GM12801 (cell line): Measurements from ENCODE around the gene PNO1.

ENCODE experiments used
- CTCF ChIP-seq: IDR thresholded peaks from one replicate; pipeline ENCODE4 v1.5.1; 2011; ENCODE audit warnings: control low read depth; ENCODE audit not compliant: insufficient read length; ENCODE audit errors: extremely low read depth

Gene PNO1

DNA sequence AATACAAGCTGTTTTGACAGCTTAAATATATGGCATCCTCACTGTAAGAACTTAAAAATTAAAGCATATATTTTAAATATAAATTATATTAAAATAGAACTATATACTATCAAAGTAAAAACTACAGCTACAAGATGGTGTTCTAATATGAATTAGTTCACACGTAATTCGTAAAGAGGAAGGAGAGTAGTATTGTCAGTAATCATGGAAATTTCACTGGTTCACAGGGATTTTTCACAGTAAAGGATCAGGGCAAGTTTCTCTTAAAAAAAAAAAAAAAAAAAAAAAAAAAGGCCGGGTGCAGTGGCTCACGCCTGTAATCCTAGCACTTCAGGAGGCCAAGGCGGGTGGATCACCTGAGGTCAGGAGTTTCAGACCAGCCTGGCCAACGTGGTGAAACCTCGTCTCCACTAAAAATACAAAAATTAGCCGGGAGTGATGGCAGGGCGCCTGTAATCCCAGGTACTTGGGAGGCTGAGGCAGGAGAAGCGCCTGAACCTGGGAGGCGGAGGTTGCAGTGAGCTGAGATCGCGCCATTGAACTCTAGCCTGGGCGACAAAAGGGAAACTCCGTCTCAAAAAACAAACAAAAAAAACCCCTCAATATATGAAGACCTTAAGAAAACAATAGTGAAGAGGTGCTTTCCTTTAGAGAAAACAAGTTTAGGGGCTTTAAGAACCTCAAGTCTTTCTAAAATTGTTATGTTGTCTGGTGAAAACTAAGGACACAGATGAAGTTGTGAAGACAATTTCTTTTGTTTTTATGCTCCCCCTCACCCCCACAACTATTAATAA, 32.5 kb downstream of the PNO1 start:
- TF ChIP-seq CTCF: no peak

DNA sequence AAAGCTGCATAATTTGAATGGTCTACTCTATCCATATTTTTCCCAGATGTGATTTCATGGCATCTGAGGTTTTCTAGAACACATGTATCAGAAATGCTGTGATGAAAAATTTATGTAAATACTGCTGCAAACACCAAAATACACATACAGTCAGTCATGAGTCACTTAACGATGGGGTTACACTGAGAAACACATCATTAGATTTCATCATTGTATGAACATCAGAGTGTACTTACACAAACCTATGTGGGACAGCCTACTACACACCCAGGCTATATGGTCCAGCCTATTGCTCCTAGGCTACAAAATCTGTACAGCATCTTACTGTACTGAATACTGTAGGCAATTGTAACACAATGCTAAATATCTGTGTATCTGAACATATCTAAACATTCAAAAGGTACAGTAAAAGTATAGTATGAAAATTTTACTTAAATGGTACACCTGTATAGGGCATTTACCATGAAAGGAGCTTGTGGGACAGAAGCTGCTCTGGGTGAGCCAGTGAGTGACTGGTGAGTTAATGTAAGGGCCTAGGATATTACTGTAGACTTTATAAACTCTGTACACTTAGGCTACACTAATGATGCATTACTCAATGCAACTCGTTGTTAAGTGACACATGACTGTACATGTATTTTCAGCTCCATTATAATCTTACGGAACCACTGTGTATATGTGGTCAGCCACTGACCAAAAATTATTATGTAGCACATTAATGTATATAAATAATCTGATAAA, 33.5 kb downstream of the PNO1 start:
- TF ChIP-seq CTCF: no peak

DNA sequence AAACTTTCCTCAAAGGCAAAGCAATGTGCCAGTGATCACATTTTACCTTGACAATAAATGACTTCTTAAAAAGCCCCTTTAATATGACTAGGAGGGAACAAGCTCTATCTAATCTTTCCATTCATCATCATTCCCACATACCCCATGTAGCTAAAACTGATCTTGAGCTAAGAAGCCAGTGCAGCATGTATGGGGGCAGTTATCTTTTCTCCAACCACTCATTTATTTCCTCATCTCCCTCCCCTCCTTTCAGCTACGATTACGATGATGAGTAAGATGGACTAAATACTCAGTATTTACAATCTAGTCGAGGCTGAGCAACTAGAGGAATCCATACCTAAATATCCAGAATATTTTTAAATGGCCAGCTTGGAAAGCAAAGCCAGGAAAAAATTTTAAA, 35.5 kb downstream of the PNO1 start:
- TF ChIP-seq CTCF: no peak

GRCh38 chr2:68193787-68194372, 36.2 kb downstream of the PNO1 start:
- TF ChIP-seq CTCF: no peak

DNA sequence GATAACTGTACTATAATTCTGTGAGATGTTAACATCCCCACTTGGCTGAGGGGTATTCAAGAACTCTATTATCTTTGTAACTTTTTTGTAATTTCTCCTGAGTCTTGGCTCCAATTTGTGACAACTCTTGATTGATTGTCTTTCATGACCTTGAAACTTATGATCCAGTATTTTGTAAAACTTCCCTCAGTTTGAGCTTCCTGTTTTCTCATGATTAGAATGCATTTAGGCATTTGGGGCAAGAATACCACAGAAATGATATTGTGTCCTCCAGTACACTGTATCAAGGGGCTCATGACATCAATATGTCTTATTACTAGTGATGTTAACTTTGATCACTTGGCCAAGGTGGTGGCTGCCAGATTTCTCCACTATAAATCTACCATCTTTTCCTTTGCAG, 37.4 kb downstream of the PNO1 start:
- TF ChIP-seq CTCF: no peak

DNA sequence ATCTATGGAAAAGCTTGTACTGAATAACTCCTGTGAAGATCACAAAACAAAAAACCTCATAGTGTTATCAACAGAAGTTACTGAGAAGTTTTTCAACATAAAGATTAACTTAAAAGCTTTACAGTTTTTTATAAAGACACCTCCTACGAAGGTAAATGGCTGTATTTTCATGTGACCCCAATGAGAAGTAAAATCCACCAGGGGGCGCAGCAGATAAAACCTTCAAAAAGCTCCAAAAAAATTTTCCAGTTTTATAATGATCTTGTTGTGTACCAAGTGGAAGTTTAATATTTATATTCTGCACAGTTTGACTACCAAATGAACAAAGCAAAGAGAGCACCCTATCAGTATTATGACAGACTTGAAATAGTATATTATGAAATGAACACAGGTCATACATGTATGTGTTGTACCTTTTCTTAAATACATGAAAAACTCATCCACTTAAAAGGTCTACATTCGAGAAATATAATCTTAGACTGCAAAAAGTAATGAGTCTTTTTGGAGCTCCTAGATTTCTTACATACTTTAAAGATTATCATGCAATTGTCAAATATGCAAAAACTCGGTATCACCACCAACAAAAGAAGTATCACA, 38.5 kb downstream of the PNO1 start:
- no peak for TF ChIP-seq CTCF

GRCh38 chr2:68200157-68200787, 42.6 kb downstream of the PNO1 start:
- TF ChIP-seq CTCF: no peak
